HFFc6 (cell line): Measurements from ENCODE around the gene POLE. TPM values are rescaled to one million over a fixed set of nuclear protein-coding genes. Genes with fewer than 3 reads are reported as not detected.

Experiments
- DNase-seq: peaks from one replicate; pipeline ENCODE4 v3.0.0-alpha.2; 2018
- H3K27ac Mint-ChIP-seq: 2 replicates; pipeline ENCODE4 v1.8.0; 2020; ENCODE audit warnings: mild to moderate bottlenecking, mixed read lengths
- H3K27me3 Mint-ChIP-seq: 2 replicates; pipeline ENCODE4 v1.8.0; 2021; ENCODE audit warnings: mild to moderate bottlenecking, moderate library complexity, mixed read lengths; ENCODE audit not compliant: insufficient read depth
- H3K36me3 Mint-ChIP-seq: 2 replicates; pipeline ENCODE4 v1.8.0; 2021; ENCODE audit warnings: low read depth, mixed read lengths
- H3K4me1 Mint-ChIP-seq: 2 replicates; pipeline ENCODE4 v1.8.0; 2020; ENCODE audit warnings: low read depth, mixed read lengths
- H3K4me3 Mint-ChIP-seq: 2 replicates; pipeline ENCODE4 v1.8.0; 2020; ENCODE audit warnings: mild to moderate bottlenecking, moderate library complexity, mixed read lengths
- H3K9me3 Mint-ChIP-seq: 2 replicates; pipeline ENCODE4 v1.8.0; 2020; ENCODE audit warnings: mild to moderate bottlenecking, mixed read lengths
- CTCF ChIP-seq: fragments of 200-600 bp; sonication (generic); IDR thresholded peaks from 2 replicates; pipeline ENCODE4 v1.5.0; 2021; ENCODE audit warnings: antibody characterized with exemption, mild to moderate bottlenecking
- total RNA-seq, 6 experiments: library from RNA; stranded (reverse); fragmentation: NEBNext Ultra II Directional; extraction: Animal tissue kit (Norgen Biotek cat#: 25700); gene quantifications; 2 replicates in 1 of 6; 3 replicates in 5 of 6; pipeline ENCODE4 v1.2.3, GENCODE V29; 2021

POLE gene
- total RNA-seq, 6 experiments from 2014 or later = 19.4 to 35.5 (median 29.3) TPM

DNA sequence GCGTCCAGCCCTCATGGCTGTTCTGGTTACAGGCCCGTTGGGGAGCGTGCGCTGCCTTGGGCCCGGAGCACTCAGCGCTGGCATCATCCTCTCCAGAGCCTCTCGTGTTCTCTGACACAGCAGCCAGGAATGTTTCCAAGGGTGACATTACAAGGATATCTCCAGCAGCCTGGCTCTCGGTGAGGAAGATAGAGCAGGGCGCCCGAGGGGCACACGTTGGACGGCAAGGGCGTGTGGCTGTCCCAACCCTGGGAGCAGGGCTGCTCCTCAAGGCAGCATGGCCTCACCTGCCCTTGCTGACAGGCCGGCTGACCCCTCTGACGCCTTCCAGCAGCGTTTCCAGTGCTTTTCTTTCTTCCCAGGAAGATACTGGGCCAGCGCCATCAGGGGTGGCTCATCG, 91.1 kb downstream of the POLE start:
- DNase-seq = peak; percentile 30
- H3K27me3 Mint-ChIP-seq = peaks cover 7% of the 10 kb centered on the region
- TF ChIP-seq CTCF = no peak
- H3K36me3 Mint-ChIP-seq = no peaks in the 10 kb centered on the region
- H3K27ac Mint-ChIP-seq = no peak overlapping the region
- H3K4me1 Mint-ChIP-seq = peaks cover 20% of the 10 kb centered on the region
- H3K9me3 Mint-ChIP-seq = no peaks in the 10 kb centered on the region
- peak overlapping the region; percentile 47 for H3K4me3 Mint-ChIP-seq

DNA sequence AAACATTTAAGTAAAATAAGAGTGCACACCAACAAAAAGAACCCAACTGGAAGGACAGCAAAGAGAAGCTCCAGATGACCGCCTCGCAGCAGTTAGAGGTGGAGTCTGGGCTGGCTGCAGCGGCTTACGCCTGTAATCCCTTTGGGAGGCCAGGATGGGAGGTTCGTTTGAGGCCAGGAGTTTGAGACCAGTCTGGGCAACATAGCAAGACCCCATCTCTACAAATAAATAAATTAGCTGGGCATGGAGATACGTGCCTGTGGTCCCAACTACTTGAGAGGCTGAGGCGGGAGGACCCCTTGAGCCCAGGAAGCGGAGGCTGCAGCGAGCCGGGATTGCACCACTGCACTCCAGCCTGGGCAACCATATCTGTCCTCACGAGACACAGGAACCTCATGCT, 92.0 kb downstream of the POLE start:
- H3K27me3 Mint-ChIP-seq = peaks cover 5% of the 10 kb centered on the region
- H3K36me3 Mint-ChIP-seq = no peaks in the 10 kb centered on the region
- no peaks in the 10 kb centered on the region for H3K9me3 Mint-ChIP-seq
- no peak overlapping the region for H3K27ac Mint-ChIP-seq
- H3K4me3 Mint-ChIP-seq = no peak overlapping the region
- TF ChIP-seq CTCF = no peak
- H3K4me1 Mint-ChIP-seq = peaks cover 20% of the 10 kb centered on the region
- DNase-seq = no peak

DNA sequence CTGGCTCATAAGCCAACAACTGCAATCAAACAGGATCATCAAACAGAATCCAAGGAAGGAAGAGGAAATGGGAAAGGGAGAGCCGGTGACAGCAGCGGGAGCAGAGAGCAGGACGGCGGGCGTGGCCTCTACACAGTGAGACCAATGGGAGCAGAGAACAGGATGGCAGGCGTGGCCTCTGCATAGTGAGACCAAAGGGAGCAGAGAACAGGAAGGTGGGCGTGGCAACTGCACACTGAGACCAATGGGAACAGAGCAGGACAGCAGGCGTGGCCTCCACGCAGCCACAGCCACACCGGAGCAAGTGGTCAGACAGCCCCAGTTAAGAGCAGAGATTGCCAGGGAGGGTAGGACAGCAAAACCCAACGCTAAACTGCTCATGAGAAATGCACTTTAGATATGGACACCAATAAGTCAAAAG, 93.2 kb downstream of the POLE start:
- H3K4me1 Mint-ChIP-seq = peaks cover 20% of the 10 kb centered on the region
- peaks cover 7% of the 10 kb centered on the region for H3K27me3 Mint-ChIP-seq
- no peak overlapping the region for H3K4me3 Mint-ChIP-seq
- no peaks in the 10 kb centered on the region for H3K36me3 Mint-ChIP-seq
- no peak for TF ChIP-seq CTCF
- peak; percentile 81 for DNase-seq
- no peaks in the 10 kb centered on the region; the same call in 1 of the 2 replicates for H3K9me3 Mint-ChIP-seq
- H3K27ac Mint-ChIP-seq = no peak overlapping the region

DNA sequence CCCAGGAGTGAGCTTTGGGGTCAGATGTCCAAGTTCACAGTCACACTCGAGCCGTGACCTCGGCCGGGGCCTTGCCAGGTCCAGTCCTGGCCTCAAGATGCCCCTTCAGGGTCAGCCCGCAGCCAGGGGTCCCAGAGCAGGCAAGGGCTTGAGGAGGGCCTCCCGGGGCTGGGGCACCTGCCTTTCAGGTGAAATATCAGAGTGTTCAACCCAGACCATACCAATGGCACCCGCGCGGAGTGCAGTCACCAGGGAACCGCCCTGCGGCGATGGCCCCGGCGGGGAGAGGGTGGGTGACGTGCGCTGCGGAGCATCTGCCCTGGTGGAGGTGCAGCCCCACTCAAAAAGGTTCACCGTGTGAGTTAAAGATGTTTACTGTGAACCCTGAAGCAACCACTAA, 93.6 kb downstream of the POLE start:
- TF ChIP-seq CTCF = no peak
- no peak for DNase-seq
- H3K4me1 Mint-ChIP-seq = peaks cover 20% of the 10 kb centered on the region
- H3K36me3 Mint-ChIP-seq = no peaks in the 10 kb centered on the region
- H3K27me3 Mint-ChIP-seq = peaks cover 11% of the 10 kb centered on the region
- H3K4me3 Mint-ChIP-seq = no peak overlapping the region
- H3K27ac Mint-ChIP-seq = no peak overlapping the region
- no peaks in the 10 kb centered on the region; the same call in 1 of the 2 replicates for H3K9me3 Mint-ChIP-seq

- TF ChIP-seq CTCF = no peak
Observed at GRCh38 chr12:132593071-132593470, 94.1 kb downstream of the POLE start.

More at GRCh38 chr12:132593071-132593470, 94.1 kb downstream of the POLE start:
- H3K27me3 Mint-ChIP-seq = peaks cover 13% of the 10 kb centered on the region
- peaks cover 20% of the 10 kb centered on the region for H3K4me1 Mint-ChIP-seq
- no peak overlapping the region for H3K27ac Mint-ChIP-seq
- no peak overlapping the region for H3K4me3 Mint-ChIP-seq
- DNase-seq = no peak
- no peaks in the 10 kb centered on the region for H3K36me3 Mint-ChIP-seq
- H3K9me3 Mint-ChIP-seq = no peaks in the 10 kb centered on the region; the same call in 1 of the 2 replicates
